Islet of Langerhans (tissue), 1 donor: ENCODE data around the gene LYPLAL1.
"Not testable (repeated sequence)": the region's sequence is repeated elsewhere in the genome, so short reads cannot be mapped to it uniquely, and the experiment has no call there.

Experiments used
- FAIRE-seq: peaks from one replicate; lab custom pipeline; 2011; peaks lifted over from hg19 to GRCh38; lab: Jason Lieb, UNC

The LYPLAL1 gene

GRCh38 chr1:219215477-219215876, 41.8 kb downstream of the LYPLAL1 start:
- FAIRE-seq, result no peak

- no peak for FAIRE-seq
These were observed 47.3 kb downstream of the LYPLAL1 start for GRCh38 chr1:219220945-219221344.

GRCh38 chr1:219223496-219223895, 49.8 kb downstream of the LYPLAL1 start:
- FAIRE-seq, result no peak

GRCh38 chr1:219226196-219226595, 52.5 kb downstream of the LYPLAL1 start:
- no peak for FAIRE-seq

GRCh38 chr1:219227360-219228057, 53.8 kb downstream of the LYPLAL1 start:
- no peak for FAIRE-seq

- no peak for FAIRE-seq
These were observed 54.4 kb downstream of the LYPLAL1 start for GRCh38 chr1:219228058-219228419.

- no peak for FAIRE-seq
These were observed 59.2 kb downstream of the LYPLAL1 start for GRCh38 chr1:219232890-219233289.

- no peak for FAIRE-seq
These were observed 62.3 kb downstream of the LYPLAL1 start for GRCh38 chr1:219235903-219236481.

- FAIRE-seq, result peak; percentile 91
These were observed 63.4 kb downstream of the LYPLAL1 start for GRCh38 chr1:219236933-219237610.

GRCh38 chr1:219239518-219239917, 65.8 kb downstream of the LYPLAL1 start:
- no peak for FAIRE-seq

- no peak for FAIRE-seq
These were observed 71.2 kb downstream of the LYPLAL1 start for GRCh38 chr1:219244864-219245263.

- FAIRE-seq, result no peak
These were observed 73.8 kb downstream of the LYPLAL1 start for GRCh38 chr1:219247441-219247840.

GRCh38 chr1:219250468-219250867, 76.8 kb downstream of the LYPLAL1 start:
- FAIRE-seq, result not testable (repeated sequence)

GRCh38 chr1:219257751-219258150, 84.1 kb downstream of the LYPLAL1 start:
- no peak for FAIRE-seq

GRCh38 chr1:219261454-219261853, 87.8 kb downstream of the LYPLAL1 start:
- FAIRE-seq, result no peak
